HepG2 (cell line): ENCODE measurements around the gene ADIRF. TPM values are rescaled to one million over a fixed set of nuclear protein-coding genes. Genes with fewer than 3 reads are reported as not detected.
"Not testable (repeated sequence)": the region's sequence is repeated elsewhere in the genome, so short reads cannot be mapped to it uniquely, and the experiment has no call there.

Experiments used
- ATAC-seq: fragments of 200-7000 bp; cut with Tn5 transposase; 3 replicates; pipeline ENCODE4 v1.9.1; 2020; ENCODE audit warnings: mild to moderate bottlenecking, moderate library complexity
- BruUV-seq: library from RNA; stranded (reverse); fragments of 400-500 nt; replicated peaks from 2 replicates; lab custom pipeline; 2021; lab: Mats Ljungman, UMichigan
- CTCF ChIA-PET: fragments of 300-600 bp; formaldehyde crosslinking; extraction: SDS; loops from one replicate; lab custom pipeline; 2021; ENCODE audit warnings: low total read pairs, inconsistent platforms, low intra/inter-chr PET ratio; lab: Yijun Ruan, JAX
- POLR2A ChIA-PET: fragments of 350-600 bp; sonication (Branson Sonifier 250); formaldehyde crosslinking; loops from one replicate; lab custom pipeline; 2020; ENCODE audit warnings: antibody characterized with exemption, inconsistent platforms; lab: Yijun Ruan, JAX
- DNase-seq: peaks from one replicate; pipeline ENCODE4 v3.0.0-alpha.2; 2015; ENCODE audit warnings: low spot score
- FAIRE-seq: peaks from 3 replicates; lab custom pipeline; 2011; peaks lifted over from hg19 to GRCh38; lab: Jason Lieb, UNC
- H2AFZ ChIP-seq: one replicate; pipeline ENCODE4 v1.6.1; 2011; ENCODE audit warnings: low read length, inconsistent platforms
- H3K27ac ChIP-seq: fragments of 300-600 bp; 3 replicates; pipeline ENCODE4 v1.8.0; 2011; ENCODE audit warnings: mixed run types, mild to moderate bottlenecking, mixed read lengths, low read length, inconsistent platforms; ENCODE audit not compliant: insufficient read depth; ENCODE audit errors: extremely low read length
- H3K27me3 ChIP-seq, 2 experiments: fragments of 200-600 bp in 1 of 2; 2 replicates in 1 of 2; 3 replicates in 1 of 2; pipeline versions ENCODE4 v1.6.0 to v1.8.0; 2011; ENCODE audit warnings: low read length in 2 of 2, mild to moderate bottlenecking in 2 of 2, moderate library complexity in 2 of 2, inconsistent platforms in 1 of 2; ENCODE audit not compliant: insufficient read depth in 2 of 2, control insufficient read depth in 1 of 2
- H3K36me3 ChIP-seq, 2 experiments: fragments of 200-600 bp in 1 of 2; replicated peaks in 1 of 2; 2 replicates in 1 of 2; 3 replicates in 1 of 2; pipeline versions ENCODE4 v1.5.1 to v1.8.0; 2011; ENCODE audit warnings: low read length in 2 of 2, inconsistent platforms in 1 of 2; ENCODE audit not compliant: insufficient read depth in 2 of 2, control insufficient read depth in 1 of 2
- H3K4me1 ChIP-seq: 2 replicates; pipeline ENCODE4 v1.5.1; 2012; ENCODE audit warnings: low read length, inconsistent platforms; ENCODE audit not compliant: insufficient read depth
- H3K4me2 ChIP-seq: 2 replicates; pipeline ENCODE4 v1.6.0; 2011; ENCODE audit warnings: low read depth, low read length, inconsistent platforms
- H3K4me3 ChIP-seq, 3 experiments: fragments of 200-600 bp in 1 of 3; sonication (generic), shearing (Covaris generic) in 1 of 3; replicated peaks in 1 of 3; 2 replicates each; pipeline ENCODE4 v1.5.1; 2011 to 2016; ENCODE audit warnings: low read length in 3 of 3, inconsistent platforms in 2 of 3, low read depth in 2 of 3, mild to moderate bottlenecking in 2 of 3, control low read depth in 1 of 3, mixed read lengths in 1 of 3; ENCODE audit not compliant: insufficient read depth in 1 of 3
- H3K79me2 ChIP-seq: one replicate; pipeline ENCODE4 v1.6.1; 2011; ENCODE audit warnings: low read length, inconsistent platforms; ENCODE audit not compliant: insufficient read depth
- H3K9ac ChIP-seq: 2 replicates; pipeline ENCODE4 v1.6.0; 2011; ENCODE audit warnings: mild to moderate bottlenecking, low read depth, low read length, inconsistent platforms; ENCODE audit not compliant: insufficient read depth
- H3K9me3 ChIP-seq: 2 replicates; pipeline ENCODE4 v1.5.1; 2012; ENCODE audit warnings: mild to moderate bottlenecking, low read length
- H4K20me1 ChIP-seq: 2 replicates; pipeline ENCODE4 v1.6.0; 2011; ENCODE audit warnings: inconsistent platforms, mild to moderate bottlenecking, low read length, moderate library complexity; ENCODE audit not compliant: insufficient read depth
- ZNF629 ChIP-seq: sonication (generic); formaldehyde crosslinking; conservative IDR thresholded peaks from 2 replicates; pipeline ENCODE4 v1.5.0; 2020; ENCODE audit warnings: missing genetic modification reagents
- WGBS: methylation state at CpG from one replicate; pipeline ENCODE4 v1.1.6; 2017; ENCODE audit warnings: low lambda C conversion rate; 5-methylcytosine and 5-hydroxymethylcytosine counted together
- in situ Hi-C: cut with HindIII; loops from 2 replicates; pipeline ENCODE4 v1.10.0; 2017; ENCODE audit warnings: low pct_unique_long_range_greater_than_20kb; ENCODE audit not compliant: extremely low pct_ligation_motif_present
- intact Hi-C: fragments of 100-400 bp; cut with micrococcal nuclease; formaldehyde crosslinking; loops from one replicate; pipeline ENCODE4 v1.10.0; 2022; ENCODE audit not compliant: unreplicated experiment
- polyA plus RNA-seq, 8 experiments: library from polyadenylated mRNA; depleted of rRNA in 3 of 8; stranded (reverse) in 7 of 8; unstranded in 1 of 8; fragments of >200 nt; fragmentation: Illumina TruSeq in 4 of 8; extraction: Trizol in 4 of 8; gene quantifications; 2 replicates each; pipeline versions ENCODE4 v1.2.1 to v1.2.3, GENCODE V29; 2011 to 2016; ENCODE audit warnings: low read depth in 4 of 8, missing spikeins in 1 of 8, mixed read lengths in 1 of 8; ENCODE audit not compliant: insufficient read depth in 1 of 8
- small RNA-seq, 3 experiments: library from RNA; depleted of rRNA; stranded (forward); fragments of <200 nt; gene quantifications; one replicate each; pipeline ENCODE3, GENCODE V24; 2012; ENCODE audit warnings: low read depth in 2 of 3, low replicate concordance in 1 of 3; ENCODE audit not compliant: insufficient read length in 3 of 3, insufficient read depth in 2 of 3
- total RNA-seq, 5 experiments: library from RNA; depleted of rRNA; stranded (reverse); fragments of >200 nt; fragmentation: Illumina TruSeq; extraction: Trizol; gene quantifications; 2 replicates each; pipeline ENCODE4 v1.2.3, GENCODE V29; 2016; ENCODE audit warnings: low read depth in 1 of 5

ADIRF gene
- total and polyA plus RNA-seq, 2 of the 13 experiments (the other 11 are each of a cell fraction or from before 2014, with no cell fraction given): 0.13 to 0.40 TPM

DNA sequence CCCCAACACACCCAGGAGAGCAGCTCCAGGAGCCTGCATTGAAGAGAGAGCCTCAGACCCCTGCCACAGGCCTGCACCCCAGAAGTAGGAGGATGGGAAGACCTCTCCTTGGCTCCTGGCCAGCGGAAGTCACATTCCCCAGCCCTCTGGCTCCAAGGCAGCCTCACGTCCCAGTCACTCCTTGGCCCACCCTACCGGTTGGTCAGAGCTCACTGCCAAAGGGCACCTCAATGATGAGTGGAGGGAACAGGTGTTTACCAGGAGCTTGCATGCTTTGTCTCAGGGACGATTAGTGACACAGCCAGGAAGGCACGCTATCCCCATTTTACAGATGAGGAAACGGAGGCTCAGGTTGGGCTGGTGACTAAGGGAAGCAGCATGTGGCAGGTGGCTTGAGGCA, 50.8 kb downstream of the ADIRF start:
- H3K27ac ChIP-seq, in situ Hi-C loops, H3K4me2 ChIP-seq, H3K4me3 ChIP-seq, H4K20me1 ChIP-seq, H3K79me2 ChIP-seq, H3K27me3 ChIP-seq, FAIRE-seq, H3K4me1 ChIP-seq, H2AFZ ChIP-seq, H3K9ac ChIP-seq, CTCF ChIA-PET, H3K9me3 ChIP-seq, POLR2A ChIA-PET, intact Hi-C loops, ATAC-seq, H3K36me3 ChIP-seq, DNase-seq, BruUV-seq: not testable (repeated sequence)
- peak; percentile 51 for TF ChIP-seq ZNF629 (CRISPR knock-in tag)
- WGBS: 48% methylated on average over 3 of the region's 6 CpGs

GRCh38 chr10:87019504-87019903, 51.2 kb downstream of the ADIRF start:
- CTCF ChIA-PET, intact Hi-C loops, H2AFZ ChIP-seq, POLR2A ChIA-PET, DNase-seq, H3K27me3 ChIP-seq, FAIRE-seq, H3K36me3 ChIP-seq, H3K9ac ChIP-seq, H3K27ac ChIP-seq, H3K4me2 ChIP-seq, H3K9me3 ChIP-seq, ATAC-seq, H3K4me3 ChIP-seq, BruUV-seq, H4K20me1 ChIP-seq, in situ Hi-C loops, H3K4me1 ChIP-seq, H3K79me2 ChIP-seq: not testable (repeated sequence)
- no CpG with 5 or more reads among the region's 1 CpG for WGBS

- H3K4me3 ChIP-seq, intact Hi-C loops: not testable (repeated sequence)
These were observed 51.8 kb downstream of the ADIRF start, which contains the start of gene FAM25A for GRCh38 chr10:87020056-87020455. FAM25A (plus strand) TSS chr10:87020294; CDS start chr10:87020325, 31 bp downstream.

More at GRCh38 chr10:87020056-87020455, 51.8 kb downstream of the ADIRF start, which contains the start of gene FAM25A:
- in situ Hi-C loops, H3K79me2 ChIP-seq, DNase-seq, H3K27me3 ChIP-seq, BruUV-seq, H3K27ac ChIP-seq, FAIRE-seq, H4K20me1 ChIP-seq, CTCF ChIA-PET, POLR2A ChIA-PET, H3K9me3 ChIP-seq, H3K4me1 ChIP-seq, H3K4me2 ChIP-seq, H3K9ac ChIP-seq, H3K36me3 ChIP-seq, H2AFZ ChIP-seq, ATAC-seq: not testable (repeated sequence)
- no CpG with 5 or more reads among the region's 9 CpGs for WGBS

Small RNAs within 50 kb of the gene (small RNA-seq; reads per million reads assigned to genes)
- gene BMS1P3: 0 reads per million in 3 experiments
- 0 reads per million in 3 experiments for gene FAM25A

Other genes starting within 250 kb of the ADIRF start
- gene BMPR1A, start 211.9 kb upstream of the ADIRF start, total RNA-seq (2016; rRNA removed; fragmentation: Illumina TruSeq; extraction: Trizol): 42.3 and 44.2 TPM in 2 replicates
- 16.6 and 17.8 TPM in 2 replicates for gene BMPR1A, start 211.9 kb upstream of the ADIRF start, polyA plus RNA-seq (2011; rRNA removed)
- gene MMRN2, start 10.9 kb upstream of the ADIRF start, total RNA-seq (2016; rRNA removed; fragmentation: Illumina TruSeq; extraction: Trizol): 0.04 TPM in 1 of 2 replicates, not detected in the other
- 0.03 TPM in 1 of 2 replicates, not detected in the other for gene MMRN2, start 10.9 kb upstream of the ADIRF start, polyA plus RNA-seq (2011; rRNA removed)
- gene SNCG, start 9.9 kb upstream of the ADIRF start, total RNA-seq (2016; rRNA removed; fragmentation: Illumina TruSeq; extraction: Trizol): 0.22 TPM in 1 of 2 replicates, not detected in the other
- gene SNCG, start 9.9 kb upstream of the ADIRF start, polyA plus RNA-seq (2011; rRNA removed): 0.86 and 0.91 TPM in 2 replicates
- gene FAM25A, start 51.8 kb downstream of the ADIRF start, total RNA-seq (2016; rRNA removed; fragmentation: Illumina TruSeq; extraction: Trizol): not detected in 2 replicates
- gene FAM25A, start 51.8 kb downstream of the ADIRF start, polyA plus RNA-seq (2011; rRNA removed): not detected in 2 replicates
- gene GLUD1, start 126.4 kb downstream of the ADIRF start, total RNA-seq (2016; rRNA removed; fragmentation: Illumina TruSeq; extraction: Trizol): 798 and 1,108 TPM in 2 replicates
- gene GLUD1, start 126.4 kb downstream of the ADIRF start, polyA plus RNA-seq (2011; rRNA removed): 286 and 301 TPM in 2 replicates
- gene SHLD2, start 126.7 kb downstream of the ADIRF start, total RNA-seq (2016; rRNA removed; fragmentation: Illumina TruSeq; extraction: Trizol): 53.7 and 79.4 TPM in 2 replicates
- gene SHLD2, start 126.7 kb downstream of the ADIRF start, polyA plus RNA-seq (2011; rRNA removed): 22.6 and 25.7 TPM in 2 replicates